ENCODE results near the gene TM9SF2.

Gene TM9SF2

GRCh38 chr13:99501184-99501847 is at the start of gene TM9SF2:
Gene TM9SF2 (plus strand): TSS chr13:99501472. CDS start chr13:99501607, 135 bp downstream.
- TF ChIP-seq CTCF (IDR thresholded peaks at IDR 0.05) = no peak

GRCh38 chr13:99454518-99455183 is 46.6 kb upstream of the TM9SF2 start:
- TF ChIP-seq CTCF (IDR thresholded peaks at IDR 0.05) = no peak

- no peak for TF ChIP-seq CTCF (IDR thresholded peaks at IDR 0.05)
Measured at GRCh38 chr13:99459099-99459850, 42.0 kb upstream of the TM9SF2 start.

GRCh38 chr13:99463646-99464397 is 37.5 kb upstream of the TM9SF2 start:
- TF ChIP-seq CTCF (IDR thresholded peaks at IDR 0.05) = no peak

GRCh38 chr13:99464441-99464949 is 36.8 kb upstream of the TM9SF2 start:
- no peak for TF ChIP-seq CTCF (IDR thresholded peaks at IDR 0.05)

- TF ChIP-seq CTCF (IDR thresholded peaks at IDR 0.05) = no peak
Measured at GRCh38 chr13:99465454-99465853, 35.8 kb upstream of the TM9SF2 start.

- TF ChIP-seq CTCF (IDR thresholded peaks at IDR 0.05) = no peak
Measured at GRCh38 chr13:99467764-99468163, 33.5 kb upstream of the TM9SF2 start.
